K562 (cell line): Measurements from ENCODE around the gene PTPN7. TPM values are rescaled to one million over a fixed set of nuclear protein-coding genes. Genes with fewer than 3 reads are reported as not detected.
A peak's percentile ranks its signal among the peaks of the same experiment; 100 is the strongest.

Experiments
- BHLHE40 ChIP-seq: IDR thresholded peaks from 2 replicates; pipeline ENCODE4 v1.6.1; 2011; ENCODE audit warnings: low read length, improper control_type of control experiment
- BMI1 ChIP-seq: fragments of 150-350 bp; IDR thresholded peaks from 2 replicates; pipeline ENCODE4 v1.6.1; 2014; ENCODE audit warnings: low read length
- CREB5 ChIP-seq: fragments of 250-450 bp; sonication (Bioruptor Pico); IDR thresholded peaks from 2 replicates; pipeline ENCODE4 v1.5.0; 2020; ENCODE audit warnings: mild to moderate bottlenecking
- GATAD2A ChIP-seq: fragments of 450-650 bp; IDR thresholded peaks from 2 replicates; pipeline ENCODE4 v1.6.1; 2017
- ILF3 ChIP-seq: fragments of 450-650 bp; IDR thresholded peaks from 2 replicates; pipeline ENCODE4 v1.6.1; 2018; ENCODE audit warnings: antibody characterized with exemption, mild to moderate bottlenecking, moderate library complexity, borderline replicate concordance
- IRF9 ChIP-seq: fragments of 450-650 bp; IDR thresholded peaks from 2 replicates; pipeline ENCODE4 v1.6.1; 2016; ENCODE audit warnings: missing biosample characterization, missing genetic modification characterization
- NCOA6 ChIP-seq: fragments of 450-650 bp; IDR thresholded peaks from 2 replicates; pipeline ENCODE4 v1.6.1; 2017; ENCODE audit warnings: mild to moderate bottlenecking
- PRDM10 ChIP-seq: fragments of 450-650 bp; IDR thresholded peaks from 2 replicates; pipeline ENCODE4 v1.6.1; 2018; ENCODE audit not compliant: partially characterized antibody
- SRSF3 ChIP-seq: fragments of 200-400 bp; formaldehyde crosslinking; IDR thresholded peaks from 2 replicates; pipeline ENCODE4 v1.6.1; 2016; ENCODE audit warnings: mild to moderate bottlenecking, low read length, moderate library complexity; ENCODE audit not compliant: insufficient read depth
- SRSF9 ChIP-seq: fragments of 200-400 bp; formaldehyde crosslinking; IDR thresholded peaks from 2 replicates; pipeline ENCODE4 v1.6.1; 2017; ENCODE audit warnings: low read depth, low read length, borderline replicate concordance
- TEAD2 ChIP-seq: fragments of 450-650 bp; IDR thresholded peaks from 2 replicates; pipeline ENCODE4 v1.6.1; 2016; ENCODE audit warnings: missing genetic modification characterization, control low read depth, missing compliant biosample characterization
- ZBTB1 ChIP-seq: sonication (generic); formaldehyde crosslinking; IDR thresholded peaks from 2 replicates; pipeline ENCODE4 v1.8.1; 2023; ENCODE audit warnings: missing genetic modification reagents, low read depth, mild to moderate bottlenecking, borderline replicate concordance
- ZFP36 ChIP-seq: fragments of 150-350 bp; IDR thresholded peaks from 2 replicates; pipeline ENCODE4 v1.6.1; 2018; ENCODE audit warnings: low read length, low read depth; ENCODE audit not compliant: partially characterized antibody
- ZNF140 ChIP-seq: fragments of 250-450 bp; sonication (Bioruptor Pico); IDR thresholded peaks from 2 replicates; pipeline ENCODE4 v1.8.0; 2021; ENCODE audit warnings: moderate library complexity, mild to moderate bottlenecking, inconsistent platforms
- ZNF77 ChIP-seq: fragments of 250-450 bp; sonication (Bioruptor Pico); IDR thresholded peaks from 2 replicates; pipeline ENCODE4 v1.5.0; 2020
- polyA plus RNA-seq, 8 experiments: library from polyadenylated mRNA; depleted of rRNA in 4 of 8; stranded (reverse) in 5 of 8; unstranded in 3 of 8; fragments of >200 nt; fragmentation: Nextera tagmentation in 2 of 8; fragmentation: Illumina TruSeq in 1 of 8; extraction: Ambion mirVana in 2 of 8; extraction: Trizol in 1 of 8; gene quantifications; 2 replicates each; pipeline versions ENCODE4 v1.2.1 to v1.2.3, GENCODE V29; 2011 to 2014; ENCODE audit warnings: inconsistent platforms in 1 of 8, missing spikeins in 1 of 8
- total RNA-seq, 7 experiments: library from RNA; depleted of rRNA in 6 of 7; stranded (reverse); fragments of >200 nt in 6 of 7; fragmentation: Illumina TruSeq in 2 of 7; extraction: Trizol in 2 of 7; gene quantifications; 2 replicates each; pipeline versions ENCODE4 v1.2.1 to v1.2.3, GENCODE V29; 2011 to 2021; ENCODE audit warnings: low replicate concordance in 1 of 7
- TF ChIP-seq, protein P1 (sequence below): fragments of 250-450 bp; sonication (Bioruptor Pico); IDR thresholded peaks from 2 replicates; pipeline ENCODE4 v1.6.1; 2021; ENCODE audit warnings: mild to moderate bottlenecking
- TF ChIP-seq, protein P2 (sequence below): fragments of 150-350 bp; IDR thresholded peaks from 2 replicates; pipeline ENCODE4 v1.6.1; 2014; ENCODE audit warnings: low read depth, mild to moderate bottlenecking, low read length, borderline replicate concordance

PTPN7 gene
- total and polyA plus RNA-seq, 9 of the 15 experiments (the other 6 are each of a cell fraction or from before 2014, with no cell fraction given), result 18.7 to 144 (median 120) TPM

GRCh38 chr1:202164271-202165037 is 4.1 kb upstream of the PTPN7 start (continued):
- peak; percentile 27; the same call in 1 of the 2 replicates for TF ChIP-seq BHLHE40
- 0 out of 2 replicates have a peak, but pooled peaks have one; percentile 8 for TF ChIP-seq IRF9 (tag)
- no peak for TF ChIP-seq TEAD2 (tag)
- TF ChIP-seq ZNF77 (CRISPR knock-in tag), result 0 out of 2 replicates have a peak, but pooled peaks have one; percentile 17
- TF ChIP-seq ZFP36, result no peak
- no peak for TF ChIP-seq PRDM10
- TF ChIP-seq, protein P1, sequence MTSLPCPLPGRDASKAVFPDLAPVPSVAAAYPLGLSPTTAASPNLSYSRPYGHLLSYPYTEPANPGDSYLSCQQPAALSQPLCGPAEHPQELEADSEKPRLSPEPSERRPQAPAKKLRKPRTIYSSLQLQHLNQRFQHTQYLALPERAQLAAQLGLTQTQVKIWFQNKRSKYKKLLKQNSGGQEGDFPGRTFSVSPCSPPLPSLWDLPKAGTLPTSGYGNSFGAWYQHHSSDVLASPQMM (CRISPR knock-in tag), result no peak
- 0 out of 2 replicates have a peak, but pooled peaks have one; percentile 40 for TF ChIP-seq ZBTB1 (CRISPR knock-in tag)
- TF ChIP-seq GATAD2A, result peak; percentile 94
- no peak for TF ChIP-seq SRSF9
- no peak for TF ChIP-seq BMI1
- no peak for TF ChIP-seq CREB5 (CRISPR knock-in tag)
- TF ChIP-seq ZNF140 (CRISPR knock-in tag), result no peak
- no peak for TF ChIP-seq NCOA6
- no peak for TF ChIP-seq ILF3
- TF ChIP-seq, protein P2, sequence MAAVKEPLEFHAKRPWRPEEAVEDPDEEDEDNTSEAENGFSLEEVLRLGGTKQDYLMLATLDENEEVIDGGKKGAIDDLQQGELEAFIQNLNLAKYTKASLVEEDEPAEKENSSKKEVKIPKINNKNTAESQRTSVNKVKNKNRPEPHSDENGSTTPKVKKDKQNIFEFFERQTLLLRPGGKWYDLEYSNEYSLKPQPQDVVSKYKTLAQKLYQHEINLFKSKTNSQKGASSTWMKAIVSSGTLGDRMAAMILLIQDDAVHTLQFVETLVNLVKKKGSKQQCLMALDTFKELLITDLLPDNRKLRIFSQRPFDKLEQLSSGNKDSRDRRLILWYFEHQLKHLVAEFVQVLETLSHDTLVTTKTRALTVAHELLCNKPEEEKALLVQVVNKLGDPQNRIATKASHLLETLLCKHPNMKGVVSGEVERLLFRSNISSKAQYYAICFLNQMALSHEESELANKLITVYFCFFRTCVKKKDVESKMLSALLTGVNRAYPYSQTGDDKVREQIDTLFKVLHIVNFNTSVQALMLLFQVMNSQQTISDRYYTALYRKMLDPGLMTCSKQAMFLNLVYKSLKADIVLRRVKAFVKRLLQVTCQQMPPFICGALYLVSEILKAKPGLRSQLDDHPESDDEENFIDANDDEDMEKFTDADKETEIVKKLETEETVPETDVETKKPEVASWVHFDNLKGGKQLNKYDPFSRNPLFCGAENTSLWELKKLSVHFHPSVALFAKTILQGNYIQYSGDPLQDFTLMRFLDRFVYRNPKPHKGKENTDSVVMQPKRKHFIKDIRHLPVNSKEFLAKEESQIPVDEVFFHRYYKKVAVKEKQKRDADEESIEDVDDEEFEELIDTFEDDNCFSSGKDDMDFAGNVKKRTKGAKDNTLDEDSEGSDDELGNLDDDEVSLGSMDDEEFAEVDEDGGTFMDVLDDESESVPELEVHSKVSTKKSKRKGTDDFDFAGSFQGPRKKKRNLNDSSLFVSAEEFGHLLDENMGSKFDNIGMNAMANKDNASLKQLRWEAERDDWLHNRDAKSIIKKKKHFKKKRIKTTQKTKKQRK, result no peak
- TF ChIP-seq SRSF3, result no peak
